HepG2 (cell line): ENCODE measurements around the gene OR10X1.

Experiments used
- CBX2 ChIP-seq, 2 experiments: fragments of 200-600 bp in 1 of 2; sonication (generic); formaldehyde crosslinking in 1 of 2; IDR thresholded peaks; 2 replicates each; pipeline versions ENCODE4 v1.7.0 to v1.8.1; 2018 to 2022; ENCODE audit warnings: low read depth in 2 of 2, low read length in 1 of 2, mild to moderate bottlenecking in 1 of 2, missing genetic modification reagents in 1 of 2
- MYC ChIP-seq: sonication (generic); formaldehyde crosslinking; IDR thresholded peaks from 2 replicates; pipeline ENCODE4 v1.9.0; 2021; ENCODE audit warnings: missing genetic modification reagents, borderline replicate concordance
- SETDB1 ChIP-seq: sonication (generic); formaldehyde crosslinking; IDR thresholded peaks from 2 replicates; pipeline ENCODE4 v1.5.1; 2020; ENCODE audit warnings: missing genetic modification reagents, mild to moderate bottlenecking, borderline replicate concordance
- SRF ChIP-seq: IDR thresholded peaks from 2 replicates; pipeline ENCODE4 v1.6.1; 2011; ENCODE audit warnings: mild to moderate bottlenecking, low read depth, low read length, moderate library complexity

- TF ChIP-seq SETDB1 (no peak), MYC (CRISPR knock-in tag) (no peak), CBX2 (IDR thresholded peaks at IDR 0.05; ENCODE audit: low read depth, low read length) (no peak), CBX2 (CRISPR knock-in tag; IDR thresholded peaks at IDR 0.05; ENCODE audit: low read depth) (no peak), SRF (no peak)
Observed at GRCh38 chr1:158554352-158554751, 25.3 kb downstream of the OR10X1 start, which contains the start of gene OR6Y1.
